ENCODE results near the gene RDM1. TPM values are rescaled to one million over a fixed set of nuclear protein-coding genes. Genes with fewer than 3 reads are reported as not detected.

Gene RDM1
- total RNA-seq, 6 experiments from 2014 or later, result 0.23 to 0.76 (median 0.53) TPM; not detected in 2

DNA sequence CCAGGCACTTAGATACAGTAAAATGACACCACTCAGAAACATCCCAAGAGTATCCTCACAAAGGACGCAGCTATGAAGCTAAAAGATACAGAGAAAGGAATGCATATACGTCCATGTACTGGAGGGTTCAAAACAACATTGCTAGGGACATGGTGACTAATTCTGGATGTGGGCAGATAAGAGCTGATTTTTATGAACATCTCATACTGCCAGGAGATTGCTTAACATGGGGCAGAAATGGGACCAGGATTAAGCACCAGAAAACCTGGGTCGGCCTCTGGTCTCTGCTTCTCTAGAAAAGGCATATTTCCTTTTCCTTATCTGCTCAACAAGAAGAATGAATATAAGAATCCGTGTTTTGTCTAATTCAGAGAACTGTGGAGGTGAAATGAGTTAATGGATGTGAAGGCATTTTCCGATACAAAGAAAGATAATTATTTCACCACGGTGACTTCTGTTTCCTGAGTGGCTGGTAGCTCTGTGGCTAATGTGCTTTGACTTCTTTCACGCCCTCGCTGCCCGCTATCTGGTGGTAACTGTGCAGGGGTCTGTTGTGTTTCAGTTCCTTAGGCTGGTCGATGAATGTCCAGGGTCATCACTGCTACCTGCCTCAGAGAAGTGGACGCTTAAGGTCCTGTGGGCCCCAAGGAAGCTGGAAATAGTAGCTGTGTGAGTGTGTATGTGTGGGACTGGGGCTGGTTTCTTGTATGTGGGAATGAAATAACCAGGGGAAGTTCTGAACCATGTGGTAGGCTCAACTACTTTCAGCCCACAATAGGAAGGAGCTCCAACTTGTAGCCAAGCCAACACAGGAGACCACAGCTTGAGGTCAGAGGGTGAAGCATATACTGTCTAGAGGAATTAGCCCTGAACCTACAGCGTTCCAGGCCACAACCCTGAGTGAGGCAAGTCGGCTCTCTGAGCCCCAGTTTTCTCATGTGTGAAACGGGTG lies 34.7 kb downstream of the RDM1 start:
- peaks cover 1% of the 10 kb centered on the region for H3K27me3 Mint-ChIP-seq (ENCODE audit: insufficient read depth)
- no peak overlapping the region for H3K27ac Mint-ChIP-seq
- no peaks in the 10 kb centered on the region for H3K9me3 Mint-ChIP-seq
- peaks cover 26% of the 10 kb centered on the region for H3K4me1 Mint-ChIP-seq (ENCODE audit: low read depth)
- peak; percentile 43 for DNase-seq
- no peak overlapping the region for H3K4me3 Mint-ChIP-seq
- no peaks in the 10 kb centered on the region for H3K36me3 Mint-ChIP-seq (ENCODE audit: low read depth)
- TF ChIP-seq, protein P1, sequence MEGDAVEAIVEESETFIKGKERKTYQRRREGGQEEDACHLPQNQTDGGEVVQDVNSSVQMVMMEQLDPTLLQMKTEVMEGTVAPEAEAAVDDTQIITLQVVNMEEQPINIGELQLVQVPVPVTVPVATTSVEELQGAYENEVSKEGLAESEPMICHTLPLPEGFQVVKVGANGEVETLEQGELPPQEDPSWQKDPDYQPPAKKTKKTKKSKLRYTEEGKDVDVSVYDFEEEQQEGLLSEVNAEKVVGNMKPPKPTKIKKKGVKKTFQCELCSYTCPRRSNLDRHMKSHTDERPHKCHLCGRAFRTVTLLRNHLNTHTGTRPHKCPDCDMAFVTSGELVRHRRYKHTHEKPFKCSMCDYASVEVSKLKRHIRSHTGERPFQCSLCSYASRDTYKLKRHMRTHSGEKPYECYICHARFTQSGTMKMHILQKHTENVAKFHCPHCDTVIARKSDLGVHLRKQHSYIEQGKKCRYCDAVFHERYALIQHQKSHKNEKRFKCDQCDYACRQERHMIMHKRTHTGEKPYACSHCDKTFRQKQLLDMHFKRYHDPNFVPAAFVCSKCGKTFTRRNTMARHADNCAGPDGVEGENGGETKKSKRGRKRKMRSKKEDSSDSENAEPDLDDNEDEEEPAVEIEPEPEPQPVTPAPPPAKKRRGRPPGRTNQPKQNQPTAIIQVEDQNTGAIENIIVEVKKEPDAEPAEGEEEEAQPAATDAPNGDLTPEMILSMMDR (IDR thresholded peaks at IDR 0.05), result no peak

DNA sequence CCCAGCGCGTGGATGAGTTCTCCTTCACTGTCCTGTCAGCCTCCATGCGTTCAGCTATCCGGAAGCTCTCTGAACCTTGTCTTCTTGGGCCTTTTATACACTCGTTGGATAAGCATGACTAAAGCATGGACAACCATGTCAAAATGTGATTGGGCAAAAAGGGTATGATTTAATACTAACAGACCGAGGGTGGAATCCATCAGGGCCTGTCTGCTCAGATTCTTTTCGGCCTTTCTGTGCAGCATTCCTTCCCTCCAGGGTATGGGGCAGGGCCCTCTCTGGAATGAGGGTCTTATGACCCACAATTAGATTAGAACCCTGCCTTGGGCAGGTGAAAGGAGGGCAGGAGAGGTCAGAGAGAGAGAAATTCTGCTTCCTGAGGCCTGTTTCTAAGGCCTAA lies 36.4 kb downstream of the RDM1 start:
- TF ChIP-seq, protein P1 (IDR thresholded peaks at IDR 0.05), result no peak
- H3K27ac Mint-ChIP-seq, result no peak overlapping the region
- H3K4me1 Mint-ChIP-seq (ENCODE audit: low read depth), result peaks cover 30% of the 10 kb centered on the region
- no peak overlapping the region for H3K4me3 Mint-ChIP-seq
- DNase-seq, result no peak
- H3K36me3 Mint-ChIP-seq (ENCODE audit: low read depth), result no peaks in the 10 kb centered on the region
- no peaks in the 10 kb centered on the region for H3K9me3 Mint-ChIP-seq
- peaks cover 4% of the 10 kb centered on the region for H3K27me3 Mint-ChIP-seq (ENCODE audit: insufficient read depth)

DNA sequence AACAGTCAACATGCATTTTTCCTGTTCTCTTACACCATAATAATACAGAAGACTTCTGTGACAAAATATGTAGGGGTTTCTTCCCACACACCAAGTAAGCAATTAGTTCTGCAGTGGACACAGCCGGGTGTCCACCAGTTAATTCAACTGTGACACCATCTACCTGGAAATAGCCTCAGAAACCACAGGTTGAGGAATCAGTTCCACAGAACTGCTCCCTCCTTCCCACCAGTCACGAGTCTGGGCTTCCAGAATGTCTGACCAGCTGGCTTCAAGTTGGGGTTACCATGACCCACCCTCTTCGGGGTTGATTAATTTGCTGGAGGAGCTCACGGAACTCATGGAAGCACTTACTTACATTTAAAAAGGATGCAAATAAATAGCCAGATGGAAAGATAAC lies 36.8 kb downstream of the RDM1 start:
- no peak overlapping the region for H3K27ac Mint-ChIP-seq
- no peaks in the 10 kb centered on the region for H3K36me3 Mint-ChIP-seq (ENCODE audit: low read depth)
- H3K27me3 Mint-ChIP-seq (ENCODE audit: insufficient read depth), result peaks cover 4% of the 10 kb centered on the region
- TF ChIP-seq, protein P1 (IDR thresholded peaks at IDR 0.05), result no peak
- peaks cover 30% of the 10 kb centered on the region for H3K4me1 Mint-ChIP-seq (ENCODE audit: low read depth)
- no peak overlapping the region for H3K4me3 Mint-ChIP-seq
- no peak for DNase-seq
- no peaks in the 10 kb centered on the region for H3K9me3 Mint-ChIP-seq

DNA sequence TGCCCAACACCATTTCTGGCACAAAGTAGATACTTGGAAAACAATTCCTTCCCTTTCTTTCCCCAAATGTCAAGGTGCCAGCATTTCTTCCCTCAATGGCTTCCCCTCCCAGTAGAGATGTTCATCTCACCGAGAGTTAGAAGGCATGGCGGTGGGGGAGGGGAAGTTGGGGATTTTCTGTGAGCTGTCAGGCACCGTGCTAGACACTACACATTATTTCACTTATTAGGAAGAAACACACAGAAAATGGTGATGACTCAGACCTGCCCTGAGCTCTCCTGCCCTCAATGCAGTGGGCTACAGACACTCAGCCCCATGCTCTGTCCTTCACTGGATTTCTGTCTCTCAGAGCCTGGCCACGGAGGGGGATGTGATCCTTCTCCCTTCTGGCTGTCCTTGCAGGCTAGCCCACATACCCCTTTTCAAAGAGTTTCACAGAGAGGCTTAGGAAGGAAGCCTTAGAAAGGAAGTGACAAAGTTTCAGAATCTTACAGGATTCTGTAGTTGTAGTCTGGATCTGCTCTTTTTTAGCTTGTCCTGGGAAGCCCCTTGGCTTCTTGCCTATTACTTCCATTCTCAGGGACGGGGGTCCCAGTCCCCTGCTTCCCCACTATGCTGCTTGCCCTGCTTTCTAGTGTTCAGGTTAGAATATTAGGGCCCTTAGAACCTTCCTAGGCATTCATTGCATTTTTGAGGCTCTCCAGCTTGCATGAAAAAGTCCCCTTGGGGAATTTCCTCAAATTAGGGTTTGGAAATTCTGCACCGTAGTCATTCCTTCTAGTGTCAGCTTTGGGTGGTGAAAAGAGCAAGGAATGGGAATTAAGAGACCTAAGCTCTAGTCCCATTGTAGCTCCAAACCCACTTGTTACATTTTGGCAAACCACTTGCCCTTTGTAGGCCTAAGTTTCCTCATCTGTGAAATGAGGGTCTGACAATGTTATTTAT lies 38.2 kb downstream of the RDM1 start:
- Mint-ChIP-seq H3K4me3 (no peak overlapping the region), H3K4me1 (ENCODE audit: low read depth) (peaks cover 30% of the 10 kb centered on the region), H3K27ac (no peak overlapping the region; the same call in 1 of the 2 replicates), H3K27me3 (ENCODE audit: insufficient read depth) (peaks cover 5% of the 10 kb centered on the region), H3K9me3 (no peaks in the 10 kb centered on the region), H3K36me3 (ENCODE audit: low read depth) (no peaks in the 10 kb centered on the region)
- no peak for DNase-seq
- TF ChIP-seq, protein P1 (IDR thresholded peaks at IDR 0.05), result no peak

DNA sequence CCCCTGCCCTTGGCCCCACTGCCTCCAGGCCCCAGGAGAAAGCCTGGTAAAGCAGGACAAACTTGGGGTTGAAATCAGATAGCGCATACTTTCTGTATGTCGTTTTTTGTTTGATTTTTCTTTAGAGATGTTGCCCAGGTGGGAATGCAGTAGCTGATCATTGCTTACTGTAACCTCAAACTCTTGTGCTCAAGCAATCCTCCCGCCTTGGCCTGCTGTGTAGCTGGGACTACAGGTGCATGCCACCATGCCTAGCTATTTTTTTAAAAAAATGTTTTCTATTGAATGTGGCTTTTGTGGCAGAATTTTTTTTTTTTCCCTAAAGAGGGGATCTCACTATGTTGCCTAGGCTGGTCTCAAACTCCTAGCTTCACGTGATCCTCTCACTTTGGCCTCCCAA lies 39.3 kb downstream of the RDM1 start:
- peaks cover 5% of the 10 kb centered on the region for H3K27me3 Mint-ChIP-seq (ENCODE audit: insufficient read depth)
- H3K36me3 Mint-ChIP-seq (ENCODE audit: low read depth), result no peaks in the 10 kb centered on the region
- H3K27ac Mint-ChIP-seq, result no peak overlapping the region
- no peak for DNase-seq
- TF ChIP-seq, protein P1 (IDR thresholded peaks at IDR 0.05), result no peak
- no peak overlapping the region for H3K4me3 Mint-ChIP-seq
- no peaks in the 10 kb centered on the region for H3K9me3 Mint-ChIP-seq
- peaks cover 30% of the 10 kb centered on the region for H3K4me1 Mint-ChIP-seq (ENCODE audit: low read depth)

Measured in HFFc6 (cell line).